Esophagus muscularis mucosa (tissue), 4 donors: ENCODE results near the gene STRADB. TPM values are rescaled to one million over a fixed set of nuclear protein-coding genes. Genes with fewer than 3 reads are reported as not detected.

Experiments
- DNase-seq: peaks from one replicate; pipeline ENCODE4 v3.0.0-alpha.2; 2017; ENCODE audit errors: extremely low spot score
- H3K27ac ChIP-seq, 4 donors: fragments of 200-600 bp; sonication (generic); replicated peaks in 1 of 4; 1 replicate in 3 of 4; 2 replicates in 1 of 4; pipeline ENCODE4 v1.5.1; 2016 to 2019; ENCODE audit warnings: mild to moderate bottlenecking in 1 of 4
- H3K27me3 ChIP-seq, 4 donors: fragments of 200-600 bp; sonication (generic); one replicate each; pipeline versions ENCODE4 v1.5.1 to v1.6.0; 2016 to 2019
- H3K36me3 ChIP-seq, 4 donors: fragments of 200-600 bp; sonication (generic); one replicate each; pipeline ENCODE4 v1.5.1; 2016 to 2019
- H3K4me1 ChIP-seq, 4 donors: fragments of 200-600 bp; sonication (generic); one replicate each; pipeline ENCODE4 v1.5.1; 2016 to 2019
- H3K4me3 ChIP-seq, 4 donors: fragments of 200-600 bp; sonication (generic); 1 replicate in 2 of 4; 2 replicates in 2 of 4; pipeline ENCODE4 v1.5.1; 2016 to 2019; ENCODE audit warnings: mild to moderate bottlenecking in 4 of 4, moderate library complexity in 1 of 4
- H3K9me3 ChIP-seq, 4 donors: fragments of 200-600 bp; sonication (generic); 1 replicate in 3 of 4; 2 replicates in 1 of 4; pipeline ENCODE4 v1.5.1; 2016 to 2019
- EP300 ChIP-seq: sonication (generic); formaldehyde crosslinking; IDR thresholded peaks from one replicate; pipeline ENCODE4 v1.6.1; 2017; ENCODE audit warnings: antibody characterized with exemption
- POLR2A ChIP-seq: fragments of 450-650 bp; IDR thresholded peaks from one replicate; pipeline ENCODE4 v1.6.1; 2017; ENCODE audit warnings: antibody characterized with exemption, moderate library complexity, mild to moderate bottlenecking, low read depth
- POLR2AphosphoS5 ChIP-seq, 2 donors: sonication (generic); formaldehyde crosslinking; IDR thresholded peaks; one replicate each; pipeline ENCODE4 v1.6.1; 2017; ENCODE audit warnings: antibody characterized with exemption in 2 of 2
- WGBS: methylation state at CpG from one replicate; pipeline ENCODE4 v1.1.5; 2018; 5-methylcytosine and 5-hydroxymethylcytosine counted together
- intact Hi-C: fragments of 100-400 bp; cut with DNase I; formaldehyde crosslinking; loops from one replicate; pipeline ENCODE4 v1.15.1; 2023
- total RNA-seq, 4 donors: library from RNA; depleted of rRNA; stranded (reverse); fragments of >200 nt; gene quantifications; one replicate each; pipeline versions ENCODE4 v1.1.0 to v1.2.1, GENCODE V29; 2016
- TF ChIP-seq, protein P1 (sequence below), 3 experiments: fragments of 200-600 bp in 2 of 3; fragments of 450-650 bp in 1 of 3; sonication (generic) in 2 of 3; IDR thresholded peaks; one replicate each; pipeline ENCODE4 v1.5.1; 2017 to 2019; ENCODE audit warnings: antibody characterized with exemption in 3 of 3, mild to moderate bottlenecking in 2 of 3, moderate library complexity in 1 of 3

STRADB gene
- total RNA-seq, 4 donors from 2014 or later, result 13.6 to 15.6 (median 14.1) TPM

DNA sequence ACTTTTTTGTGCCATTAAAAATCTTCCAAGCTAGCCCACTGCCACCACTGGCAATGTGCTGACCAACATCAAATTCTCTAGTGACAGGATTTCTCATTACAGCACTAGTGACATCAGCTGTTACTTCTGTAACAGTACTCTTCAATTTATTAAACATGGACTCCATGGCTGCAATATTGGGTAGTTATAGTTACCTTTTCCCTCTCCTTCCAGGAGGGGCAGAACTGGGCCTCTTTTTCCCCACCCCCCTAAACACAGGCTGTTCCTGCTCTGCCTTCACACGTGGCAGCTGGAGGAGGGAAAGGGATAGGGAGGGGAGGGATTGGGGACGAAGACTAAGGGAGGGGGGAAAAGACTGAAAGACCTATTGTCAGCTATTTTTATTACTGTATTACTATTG, 38.4 kb upstream of the STRADB start:
- DNase-seq, result no peak
- TF ChIP-seq POLR2A, result no peak
- TF ChIP-seq POLR2AphosphoS5 (IDR thresholded peaks at IDR 0.05), result no peak
- TF ChIP-seq, protein P1, sequence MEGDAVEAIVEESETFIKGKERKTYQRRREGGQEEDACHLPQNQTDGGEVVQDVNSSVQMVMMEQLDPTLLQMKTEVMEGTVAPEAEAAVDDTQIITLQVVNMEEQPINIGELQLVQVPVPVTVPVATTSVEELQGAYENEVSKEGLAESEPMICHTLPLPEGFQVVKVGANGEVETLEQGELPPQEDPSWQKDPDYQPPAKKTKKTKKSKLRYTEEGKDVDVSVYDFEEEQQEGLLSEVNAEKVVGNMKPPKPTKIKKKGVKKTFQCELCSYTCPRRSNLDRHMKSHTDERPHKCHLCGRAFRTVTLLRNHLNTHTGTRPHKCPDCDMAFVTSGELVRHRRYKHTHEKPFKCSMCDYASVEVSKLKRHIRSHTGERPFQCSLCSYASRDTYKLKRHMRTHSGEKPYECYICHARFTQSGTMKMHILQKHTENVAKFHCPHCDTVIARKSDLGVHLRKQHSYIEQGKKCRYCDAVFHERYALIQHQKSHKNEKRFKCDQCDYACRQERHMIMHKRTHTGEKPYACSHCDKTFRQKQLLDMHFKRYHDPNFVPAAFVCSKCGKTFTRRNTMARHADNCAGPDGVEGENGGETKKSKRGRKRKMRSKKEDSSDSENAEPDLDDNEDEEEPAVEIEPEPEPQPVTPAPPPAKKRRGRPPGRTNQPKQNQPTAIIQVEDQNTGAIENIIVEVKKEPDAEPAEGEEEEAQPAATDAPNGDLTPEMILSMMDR (IDR thresholded peaks at IDR 0.05), result no peak
- no peak for TF ChIP-seq EP300
- Histone ChIP-seq H3K4me3 (no peak overlapping the region), H3K27me3 (no peaks in the 10 kb centered on the region), H3K36me3 (no peaks in the 10 kb centered on the region), H3K4me1 (peaks cover 64 to 82% (median 76%) of the 10 kb centered on the region in 4 donors), H3K9me3 (no peaks in the 10 kb centered on the region), H3K27ac (peak overlapping the region; percentile 61 to 76 (median 74))
- intact Hi-C loops, result no loop called here
- 36% methylated on average over 2 of the region's 2 CpGs for WGBS

GRCh38 chr2:201413552-201413951, 38.0 kb upstream of the STRADB start:
- H3K36me3 ChIP-seq, result no peaks in the 10 kb centered on the region
- no peaks in the 10 kb centered on the region for H3K27me3 ChIP-seq
- no peak for DNase-seq
- H3K4me3 ChIP-seq, result peak overlapping the region in 2 of 4 donors; percentile 11 to 23
- intact Hi-C loops, result no loop called here
- TF ChIP-seq, protein P1 (IDR thresholded peaks at IDR 0.05), result no peak
- no peak for TF ChIP-seq POLR2AphosphoS5 (IDR thresholded peaks at IDR 0.05)
- no peaks in the 10 kb centered on the region for H3K9me3 ChIP-seq
- peaks cover 64 to 78% (median 73%) of the 10 kb centered on the region in 4 donors for H3K4me1 ChIP-seq
- H3K27ac ChIP-seq, result peak overlapping the region; percentile 61 to 76 (median 74)
- 56% methylated on average over 4 of the region's 4 CpGs for WGBS

DNA sequence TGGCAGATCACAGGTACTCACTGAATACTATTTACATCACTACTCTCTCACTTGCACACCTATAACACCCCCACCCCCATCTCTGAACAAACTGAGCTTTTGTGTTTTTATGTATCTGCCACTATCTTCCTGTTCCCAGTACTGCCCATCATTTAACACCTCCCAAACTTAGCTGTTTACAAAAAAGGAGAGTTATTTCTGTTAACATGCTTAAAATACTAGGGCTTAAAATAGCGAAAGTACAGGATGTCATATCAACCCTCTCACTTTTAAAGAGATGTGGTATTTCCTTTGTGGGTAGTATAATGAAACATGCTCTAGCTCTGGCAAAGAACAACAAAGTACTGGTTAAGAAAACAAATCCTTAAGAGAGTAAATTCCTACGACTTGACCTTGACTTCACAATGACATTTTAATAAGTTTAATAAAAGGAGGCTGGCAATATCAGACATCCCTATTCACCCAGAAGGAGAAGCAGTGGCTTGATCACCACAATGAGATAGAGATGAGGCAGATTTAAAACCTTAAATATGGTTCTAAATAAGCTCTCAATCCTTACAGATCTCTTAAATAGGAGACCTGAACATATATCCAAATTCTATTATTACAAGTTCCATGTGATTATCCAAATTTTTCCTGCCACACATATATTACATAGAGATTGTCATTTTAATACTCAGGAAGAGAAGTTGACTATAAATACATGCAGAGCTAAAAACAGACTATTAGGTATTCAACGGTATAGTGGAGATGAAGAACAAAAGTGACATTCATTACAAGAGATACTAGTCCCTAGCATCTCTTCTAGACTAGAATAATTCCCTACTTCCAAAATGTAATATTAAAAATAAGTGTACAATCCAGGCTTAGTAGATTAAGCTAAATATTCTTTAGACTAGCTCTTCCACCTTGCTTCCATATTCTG, 37.2 kb upstream of the STRADB start:
- Histone ChIP-seq H3K36me3 (no peaks in the 10 kb centered on the region), H3K4me1 (peaks cover 68 to 72% (median 69%) of the 10 kb centered on the region in 4 donors), H3K9me3 (no peaks in the 10 kb centered on the region), H3K27me3 (no peaks in the 10 kb centered on the region), H3K4me3 (peak overlapping the region in 3 of 4 donors; percentile 11 to 28 (median 23)), H3K27ac (peak overlapping the region; percentile 61 to 76 (median 74))
- TF ChIP-seq POLR2AphosphoS5 (IDR thresholded peaks at IDR 0.05), result peak in 1 of 2 donors; percentile 51
- TF ChIP-seq, protein P1 (IDR thresholded peaks at IDR 0.05), result no peak
- WGBS, result 21% methylated on average over 3 of the region's 3 CpGs
- DNase-seq, result no peak
- intact Hi-C loops, result loop anchor here (5.0 kb wide), 1 partner anchor 38 kb away; the partner anchor contains the start of genes STRADB and TRAK2

DNA sequence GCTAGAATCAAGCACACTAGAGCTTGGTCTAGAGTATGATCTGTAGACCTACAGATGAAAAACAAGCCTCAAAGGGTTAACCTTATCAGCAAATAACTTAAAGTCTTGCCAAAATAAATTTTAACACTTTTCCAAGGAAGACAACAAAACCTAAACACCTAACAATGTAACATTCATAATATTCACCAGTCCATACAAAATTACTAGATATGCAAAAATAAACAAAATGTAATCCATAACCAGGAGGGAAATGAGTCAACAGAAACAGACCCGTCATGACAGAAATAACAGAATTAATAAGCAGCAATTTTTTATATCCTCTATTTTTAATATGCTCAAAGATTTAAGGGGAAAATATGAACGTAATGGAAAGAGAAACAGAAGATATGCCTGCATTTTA, 36.4 kb upstream of the STRADB start:
- H3K9me3 ChIP-seq, result no peaks in the 10 kb centered on the region
- H3K27me3 ChIP-seq, result no peaks in the 10 kb centered on the region
- peak overlapping the region; percentile 14 to 76 (median 68) for H3K27ac ChIP-seq
- H3K36me3 ChIP-seq, result peaks cover 0 to 4% (median 0%) of the 10 kb centered on the region in 4 donors
- no peak overlapping the region for H3K4me3 ChIP-seq
- H3K4me1 ChIP-seq, result peaks cover 60 to 72% (median 63%) of the 10 kb centered on the region in 4 donors
- intact Hi-C loops, result loop anchor here (5.0 kb wide), 1 partner anchor 37 kb away; the partner anchor contains the start of genes STRADB and TRAK2
- WGBS, result 38% methylated on average over 2 of the region's 2 CpGs
- DNase-seq, result no peak
- no peak for TF ChIP-seq POLR2AphosphoS5 (IDR thresholded peaks at IDR 0.05)

DNA sequence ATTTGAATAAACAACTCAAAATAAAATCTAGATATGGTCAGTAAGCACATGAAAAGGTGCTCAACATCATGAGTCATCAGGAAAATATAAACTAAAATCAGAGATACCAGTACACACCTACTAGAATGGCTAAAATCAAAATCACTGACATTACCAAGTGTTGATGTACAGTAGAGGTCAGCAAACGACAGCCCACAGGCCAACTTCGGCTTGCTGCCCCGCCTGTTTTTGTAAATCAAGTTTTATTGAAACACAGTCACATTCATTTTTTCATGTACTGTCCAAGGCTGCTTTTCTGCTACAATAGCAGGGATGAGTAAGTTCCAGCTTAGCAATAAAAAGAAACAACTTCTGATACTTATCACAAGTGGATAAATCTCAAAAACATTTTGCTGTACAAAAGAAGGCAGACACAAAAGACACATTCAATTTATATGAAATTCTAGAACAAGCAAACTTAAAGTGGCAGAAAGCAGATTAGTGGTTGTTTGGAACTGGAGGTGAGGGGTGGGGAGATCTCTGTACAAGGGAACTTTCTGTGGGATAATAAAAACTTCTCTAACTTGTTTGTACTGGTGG, 32.4 kb upstream of the STRADB start:
- intact Hi-C loops, result loop anchor here (5.0 kb wide), 1 partner anchor 33 kb away; the partner anchor contains the start of genes STRADB and TRAK2
- peak overlapping the region in 1 of 4 donors; percentile 5 for H3K27ac ChIP-seq
- peaks cover 39 to 67% (median 40%) of the 10 kb centered on the region in 4 donors for H3K4me1 ChIP-seq
- no peaks in the 10 kb centered on the region for H3K9me3 ChIP-seq
- H3K36me3 ChIP-seq, result peaks cover 0 to 5% (median 0%) of the 10 kb centered on the region in 4 donors
- H3K4me3 ChIP-seq, result no peak overlapping the region
- H3K27me3 ChIP-seq, result no peaks in the 10 kb centered on the region
- TF ChIP-seq POLR2A (no peak), POLR2AphosphoS5 (IDR thresholded peaks at IDR 0.05) (no peak), EP300 (no peak)
- TF ChIP-seq, protein P1 (IDR thresholded peaks at IDR 0.05), result no peak
- DNase-seq, result no peak
- WGBS, result 76% methylated on average over 3 of the region's 3 CpGs
